GM12874 (cell line): ENCODE results near the gene CCDC127.

Source experiments
- TF ChIP-seq, protein P1 (sequence below): IDR thresholded peaks from 2 replicates; pipeline ENCODE4 v1.5.1; 2011; ENCODE audit warnings: low read depth, mild to moderate bottlenecking, control low read depth, low read length, moderate library complexity; ENCODE audit not compliant: insufficient read depth

CCDC127 gene

DNA sequence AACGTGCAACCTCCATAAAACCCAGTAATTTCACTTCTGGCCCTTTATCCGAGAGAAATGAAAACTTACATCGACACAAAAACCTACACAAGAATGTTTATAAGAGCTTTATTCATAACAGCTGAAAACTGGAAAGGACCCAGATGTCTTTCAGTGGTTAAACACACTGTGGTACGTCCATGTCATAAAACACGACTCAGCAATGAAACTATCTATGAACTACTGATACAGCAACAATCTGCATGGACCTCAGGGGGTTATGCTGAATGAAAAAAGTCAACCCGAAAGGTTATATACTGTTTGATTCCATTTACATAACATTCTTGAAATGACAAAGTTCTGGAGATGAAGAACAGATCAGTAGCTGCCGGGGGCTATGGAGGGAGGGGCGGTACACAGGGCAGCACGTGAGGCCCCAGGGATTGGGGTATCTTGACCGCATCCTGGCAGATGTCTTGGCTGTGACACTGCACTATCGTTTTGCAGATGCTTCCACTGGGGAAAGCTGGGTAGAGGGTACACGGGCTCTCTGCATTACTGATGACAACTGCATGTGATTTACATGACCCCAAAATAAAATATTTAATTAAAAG lies 4.1 kb downstream of the CCDC127 start:
- TF ChIP-seq, protein P1, sequence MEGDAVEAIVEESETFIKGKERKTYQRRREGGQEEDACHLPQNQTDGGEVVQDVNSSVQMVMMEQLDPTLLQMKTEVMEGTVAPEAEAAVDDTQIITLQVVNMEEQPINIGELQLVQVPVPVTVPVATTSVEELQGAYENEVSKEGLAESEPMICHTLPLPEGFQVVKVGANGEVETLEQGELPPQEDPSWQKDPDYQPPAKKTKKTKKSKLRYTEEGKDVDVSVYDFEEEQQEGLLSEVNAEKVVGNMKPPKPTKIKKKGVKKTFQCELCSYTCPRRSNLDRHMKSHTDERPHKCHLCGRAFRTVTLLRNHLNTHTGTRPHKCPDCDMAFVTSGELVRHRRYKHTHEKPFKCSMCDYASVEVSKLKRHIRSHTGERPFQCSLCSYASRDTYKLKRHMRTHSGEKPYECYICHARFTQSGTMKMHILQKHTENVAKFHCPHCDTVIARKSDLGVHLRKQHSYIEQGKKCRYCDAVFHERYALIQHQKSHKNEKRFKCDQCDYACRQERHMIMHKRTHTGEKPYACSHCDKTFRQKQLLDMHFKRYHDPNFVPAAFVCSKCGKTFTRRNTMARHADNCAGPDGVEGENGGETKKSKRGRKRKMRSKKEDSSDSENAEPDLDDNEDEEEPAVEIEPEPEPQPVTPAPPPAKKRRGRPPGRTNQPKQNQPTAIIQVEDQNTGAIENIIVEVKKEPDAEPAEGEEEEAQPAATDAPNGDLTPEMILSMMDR = no peak

DNA sequence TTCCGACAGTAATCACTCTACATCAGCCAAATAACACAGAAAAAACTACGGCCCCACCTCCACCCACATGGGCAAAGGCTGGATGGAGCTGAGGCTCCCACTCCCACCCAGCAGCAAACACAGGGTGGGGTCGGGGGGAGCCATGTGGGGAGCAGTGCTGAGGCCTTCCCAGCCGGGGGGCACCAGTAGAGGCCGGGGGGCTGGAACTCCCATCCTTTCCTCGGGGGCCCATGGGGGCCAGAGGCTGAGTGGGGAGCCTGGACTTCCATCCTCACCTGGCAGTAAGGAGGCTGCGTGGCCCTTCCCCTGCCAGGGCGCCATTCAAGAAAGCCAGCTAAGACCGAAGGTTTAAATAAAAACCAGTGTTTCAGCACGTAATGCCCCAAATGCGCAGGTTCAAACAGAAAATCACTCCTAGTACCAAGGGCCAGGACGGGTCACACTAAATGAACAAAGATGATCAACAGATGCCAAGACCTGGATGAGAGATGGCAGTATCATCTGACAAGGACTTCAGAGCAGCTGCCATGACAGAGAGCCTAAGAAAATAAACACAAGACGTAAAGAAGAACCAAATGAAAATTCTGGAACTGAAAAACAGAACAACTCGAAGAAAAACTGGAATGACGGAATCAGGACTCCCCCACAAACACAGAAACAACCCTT lies 9.4 kb downstream of the CCDC127 start:
- TF ChIP-seq, protein P1 = no peak

DNA sequence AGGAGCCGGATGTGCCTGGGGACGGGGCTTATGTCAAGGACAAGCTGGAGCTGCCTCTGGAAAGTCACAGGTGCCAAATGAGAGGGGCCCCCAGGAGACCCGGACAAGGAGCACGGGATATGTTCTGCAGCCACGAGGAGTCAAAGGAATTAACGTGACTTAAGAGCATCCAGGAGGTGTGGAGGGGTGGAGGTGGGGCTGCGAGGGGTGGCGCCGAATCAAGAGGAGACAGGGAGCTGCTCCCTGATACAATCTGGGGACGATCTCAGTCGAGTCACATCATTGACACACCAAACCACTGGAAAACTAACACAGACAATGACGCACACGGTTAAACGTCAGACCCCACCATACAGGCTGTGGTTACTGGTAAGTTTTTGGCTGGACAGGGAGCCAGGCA lies 10.4 kb downstream of the CCDC127 start:
- TF ChIP-seq, protein P1 = no peak

DNA sequence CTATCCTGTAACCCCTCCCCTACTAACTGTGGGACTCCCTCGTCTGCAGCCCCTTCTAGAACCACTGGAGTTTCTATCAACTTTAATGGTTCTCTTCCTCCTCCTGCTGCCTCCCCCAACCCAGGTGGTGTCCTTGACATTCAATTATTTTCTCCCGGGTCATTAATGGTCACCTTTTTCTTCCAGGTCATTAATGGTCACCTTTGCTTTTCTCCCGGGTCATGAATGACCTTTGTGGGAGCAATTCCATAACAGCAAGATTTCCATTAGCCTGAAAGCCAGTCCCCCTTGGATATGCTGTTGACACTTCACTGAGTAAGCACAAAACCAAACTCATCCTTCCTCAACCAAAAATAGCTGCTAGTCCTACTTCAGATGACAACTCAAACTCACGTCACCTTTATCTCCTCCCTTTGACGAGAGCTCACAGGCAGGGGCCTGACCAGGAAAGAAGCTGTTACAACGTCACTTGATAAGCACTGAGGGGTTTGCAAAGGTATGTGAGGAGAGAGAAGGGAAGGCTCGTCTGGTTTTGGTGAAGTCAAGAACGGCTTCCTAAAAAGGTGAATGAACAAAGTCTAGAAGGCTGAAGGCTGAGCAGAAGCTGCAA lies 10.9 kb downstream of the CCDC127 start:
- TF ChIP-seq, protein P1 = no peak

DNA sequence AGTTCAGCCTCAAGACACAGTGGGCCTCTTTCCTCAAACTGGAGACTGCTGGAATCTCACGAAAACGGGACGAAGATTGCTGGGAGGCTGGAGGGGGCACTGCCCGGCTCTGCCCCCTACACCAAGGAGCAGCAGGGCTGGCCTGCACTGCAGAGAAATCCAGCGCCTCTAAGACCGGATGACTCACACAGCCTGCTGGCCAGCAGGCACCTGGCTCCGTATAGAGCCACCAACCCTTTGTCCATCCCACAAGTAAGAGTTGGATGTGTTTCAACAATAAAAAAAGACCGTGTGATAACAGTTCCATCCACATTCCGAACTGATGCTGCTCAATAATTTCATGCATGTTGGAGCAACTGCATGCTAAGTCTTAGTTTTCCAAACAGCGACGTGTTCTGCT lies 11.5 kb downstream of the CCDC127 start:
- TF ChIP-seq, protein P1 = no peak

DNA sequence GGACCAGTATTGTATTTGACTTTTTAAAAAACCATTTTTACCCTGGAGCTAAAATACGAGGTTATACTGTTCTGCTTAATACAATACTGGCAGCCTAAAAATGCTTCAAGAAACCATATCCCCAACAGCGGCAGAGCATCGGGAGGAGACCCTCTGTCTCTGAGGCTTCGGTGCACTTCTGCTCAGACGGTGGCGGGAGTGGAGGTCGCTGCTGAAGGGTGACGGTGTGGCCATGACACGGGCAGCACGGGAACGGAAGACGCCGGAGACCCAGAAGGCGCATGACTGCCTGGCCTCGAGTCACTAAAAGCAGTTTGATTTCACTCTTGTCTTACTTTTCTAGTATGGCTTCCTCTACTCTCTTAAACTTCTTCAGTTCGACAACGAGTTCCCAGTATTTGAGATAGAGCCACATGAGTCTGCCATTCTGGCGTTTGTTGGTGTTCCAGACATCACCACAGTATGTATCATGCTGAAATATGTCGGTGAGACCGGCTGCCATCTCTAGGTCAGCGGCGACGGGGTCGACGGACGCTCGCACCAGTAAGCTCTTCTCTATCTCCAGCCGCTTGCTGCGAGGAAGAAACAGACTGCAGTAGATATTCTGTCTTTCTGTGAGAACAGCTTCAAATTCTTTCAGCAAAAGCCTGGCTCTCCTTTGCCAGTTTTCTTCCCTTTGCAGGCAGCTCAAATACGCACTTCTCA lies 12.8 kb downstream of the CCDC127 start:
- TF ChIP-seq, protein P1 = no peak

DNA sequence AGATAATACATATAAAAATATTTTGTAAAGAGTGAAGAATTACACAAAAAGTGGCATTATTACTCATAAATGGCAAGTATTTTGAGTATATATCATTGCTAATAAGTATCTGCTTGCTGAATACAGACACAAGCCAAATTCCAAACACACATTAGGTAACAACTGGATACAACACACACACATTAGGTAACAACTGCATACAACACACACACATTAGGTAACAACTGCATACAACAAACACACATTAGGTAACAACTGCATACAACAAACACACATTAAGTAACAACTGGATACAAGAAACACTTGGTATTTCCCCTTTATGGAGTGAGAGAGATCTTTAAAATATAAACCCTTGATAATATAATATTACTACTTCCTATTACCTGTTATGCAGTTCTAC lies 13.5 kb downstream of the CCDC127 start:
- TF ChIP-seq, protein P1 = no peak
